HEK293 (cell line): ENCODE results near the gene SPACA4.

Experiments
- CTCF ChIA-PET: fragments of 350-600 bp; formaldehyde crosslinking; extraction: SDS; loops from one replicate; lab custom pipeline; 2021; ENCODE audit warnings: antibody characterized with exemption; lab: Yijun Ruan, JAX
- POLR2A ChIA-PET: fragments of 300-600 bp; formaldehyde crosslinking; extraction: SDS; loops from one replicate; lab custom pipeline; 2020; ENCODE audit warnings: antibody characterized with exemption, inconsistent platforms; lab: Yijun Ruan, JAX
- H3K27ac ChIP-seq: fragments of 200-500 bp; sonication (Bioruptor generic); 2 replicates; pipeline ENCODE4 v1.5.1; 2014; ENCODE audit warnings: low read depth, low read length, control low read depth, inconsistent platforms; ENCODE audit errors: extremely low read depth
- H3K36me3 ChIP-seq, 2 experiments: fragments of 200-500 bp in 1 of 2; sonication (Bioruptor generic) in 1 of 2; 1 replicate in 1 of 2; 2 replicates in 1 of 2; pipeline ENCODE4 v1.5.1; 2014 to 2017; ENCODE audit warnings: inconsistent platforms in 2 of 2, low read length in 2 of 2; ENCODE audit not compliant: control insufficient read depth in 2 of 2, insufficient read depth in 1 of 2
- H3K4me1 ChIP-seq: fragments of 200-500 bp; sonication (Bioruptor generic); 2 replicates; pipeline ENCODE4 v1.5.1; 2014; ENCODE audit warnings: mild to moderate bottlenecking, low read length, inconsistent platforms; ENCODE audit not compliant: control insufficient read depth, insufficient read depth
- H3K4me3 ChIP-seq: 2 replicates; pipeline ENCODE4 v1.5.1; 2011; ENCODE audit warnings: low read depth, mild to moderate bottlenecking, control low read depth, low read length, moderate library complexity
- H3K9me3 ChIP-seq: fragments of 200-500 bp; sonication (Bioruptor generic); 2 replicates; pipeline ENCODE4 v1.5.1; 2014; ENCODE audit warnings: low read depth, low read length, inconsistent platforms; ENCODE audit not compliant: control insufficient read depth, insufficient read depth
- BCL11A ChIP-seq: fragments of 450-650 bp; formaldehyde crosslinking; IDR thresholded peaks from 2 replicates; pipeline ENCODE4 v1.5.1; 2016; ENCODE audit warnings: low read depth, missing biosample characterization, missing genetic modification characterization
- GFI1B ChIP-seq: fragments of 450-650 bp; formaldehyde crosslinking; IDR thresholded peaks from 2 replicates; pipeline ENCODE4 v1.5.1; 2016; ENCODE audit warnings: missing biosample characterization, missing genetic modification characterization
- KLF7 ChIP-seq: fragments of 450-650 bp; formaldehyde crosslinking; IDR thresholded peaks from 2 replicates; pipeline ENCODE4 v1.5.1; 2016; ENCODE audit warnings: missing biosample characterization, missing genetic modification characterization, borderline replicate concordance
- SP3 ChIP-seq: fragments of 450-650 bp; formaldehyde crosslinking; IDR thresholded peaks from 2 replicates; pipeline ENCODE4 v1.5.1; 2016; ENCODE audit warnings: missing biosample characterization, missing genetic modification characterization
- SP7 ChIP-seq: fragments of 450-650 bp; formaldehyde crosslinking; IDR thresholded peaks from 2 replicates; pipeline ENCODE4 v1.5.1; 2016; ENCODE audit warnings: missing biosample characterization, missing genetic modification characterization
- TCF7L2 ChIP-seq: IDR thresholded peaks from 2 replicates; pipeline ENCODE4 v1.6.1; 2011; ENCODE audit warnings: low read depth, mild to moderate bottlenecking, inconsistent platforms, low read length, moderate library complexity, borderline replicate concordance
- ZIC2 ChIP-seq: fragments of 450-650 bp; formaldehyde crosslinking; IDR thresholded peaks from 2 replicates; pipeline ENCODE4 v1.5.1; 2016; ENCODE audit warnings: missing biosample characterization, missing genetic modification characterization
- ZNF146 ChIP-seq: fragments of 450-650 bp; formaldehyde crosslinking; IDR thresholded peaks from 2 replicates; pipeline ENCODE4 v1.5.1; 2016; ENCODE audit warnings: missing biosample characterization, missing genetic modification characterization
- ZNF169 ChIP-seq: fragments of 450-650 bp; formaldehyde crosslinking; IDR thresholded peaks from 2 replicates; pipeline ENCODE4 v1.5.1; 2016; ENCODE audit warnings: missing biosample characterization, missing genetic modification characterization
- ZNF18 ChIP-seq: fragments of 450-650 bp; formaldehyde crosslinking; IDR thresholded peaks from 2 replicates; pipeline ENCODE4 v1.5.1; 2016; ENCODE audit warnings: missing biosample characterization, missing genetic modification characterization
- ZNF2 ChIP-seq: fragments of 450-650 bp; formaldehyde crosslinking; IDR thresholded peaks from 2 replicates; pipeline ENCODE4 v1.5.1; 2016; ENCODE audit warnings: missing biosample characterization, missing genetic modification characterization
- ZNF335 ChIP-seq: fragments of 450-650 bp; formaldehyde crosslinking; conservative IDR thresholded peaks from 2 replicates; pipeline ENCODE4 v1.5.1; 2016; ENCODE audit warnings: missing biosample characterization, missing genetic modification characterization
- ZNF341 ChIP-seq: fragments of 450-650 bp; formaldehyde crosslinking; IDR thresholded peaks from 2 replicates; pipeline ENCODE4; 2016; ENCODE audit warnings: low read depth, missing biosample characterization, missing genetic modification characterization
- ZNF354C ChIP-seq: fragments of 450-650 bp; formaldehyde crosslinking; IDR thresholded peaks from 2 replicates; pipeline ENCODE4 v1.5.1; 2016; ENCODE audit warnings: missing biosample characterization, missing genetic modification characterization, low read depth, borderline replicate concordance
- ZNF404 ChIP-seq: fragments of 450-650 bp; formaldehyde crosslinking; IDR thresholded peaks from 2 replicates; pipeline ENCODE4 v1.5.1; 2017; ENCODE audit warnings: missing biosample characterization, missing genetic modification characterization
- ZNF449 ChIP-seq: fragments of 450-650 bp; formaldehyde crosslinking; IDR thresholded peaks from 2 replicates; pipeline ENCODE4 v1.5.1; 2017; ENCODE audit warnings: missing biosample characterization, mild to moderate bottlenecking, missing genetic modification characterization, moderate library complexity
- ZNF473 ChIP-seq: fragments of 450-650 bp; formaldehyde crosslinking; IDR thresholded peaks from 2 replicates; pipeline ENCODE4 v1.5.1; 2017; ENCODE audit warnings: missing biosample characterization, missing genetic modification characterization
- ZNF501 ChIP-seq: fragments of 450-650 bp; formaldehyde crosslinking; IDR thresholded peaks from 2 replicates; pipeline ENCODE4 v1.5.1; 2016; ENCODE audit warnings: missing biosample characterization, missing genetic modification characterization
- ZNF629 ChIP-seq: fragments of 450-650 bp; formaldehyde crosslinking; IDR thresholded peaks from 2 replicates; pipeline ENCODE4 v1.5.1; 2017; ENCODE audit warnings: missing biosample characterization, missing genetic modification characterization
- ZNF660 ChIP-seq: fragments of 450-650 bp; IDR thresholded peaks from 2 replicates; pipeline ENCODE4 v1.5.1; 2018; ENCODE audit warnings: missing biosample characterization, mild to moderate bottlenecking, missing genetic modification characterization
- ZNF747 ChIP-seq: fragments of 450-650 bp; formaldehyde crosslinking; IDR thresholded peaks from 2 replicates; pipeline ENCODE4 v1.5.1; 2016; ENCODE audit warnings: missing biosample characterization, missing genetic modification characterization
- ZXDB ChIP-seq: fragments of 450-650 bp; formaldehyde crosslinking; IDR thresholded peaks from 2 replicates; pipeline ENCODE4 v1.5.1; 2016; ENCODE audit warnings: missing biosample characterization, missing genetic modification characterization
- TF ChIP-seq, protein P1 (sequence below): fragments of 450-650 bp; formaldehyde crosslinking; IDR thresholded peaks from 2 replicates; pipeline ENCODE4 v1.5.1; 2017; ENCODE audit warnings: missing biosample characterization, missing genetic modification characterization
- TF ChIP-seq, protein P2 (sequence below): fragments of 450-650 bp; formaldehyde crosslinking; IDR thresholded peaks from 2 replicates; pipeline ENCODE4 v1.5.1; 2016; ENCODE audit warnings: missing biosample characterization, missing genetic modification characterization

The SPACA4 gene

DNA sequence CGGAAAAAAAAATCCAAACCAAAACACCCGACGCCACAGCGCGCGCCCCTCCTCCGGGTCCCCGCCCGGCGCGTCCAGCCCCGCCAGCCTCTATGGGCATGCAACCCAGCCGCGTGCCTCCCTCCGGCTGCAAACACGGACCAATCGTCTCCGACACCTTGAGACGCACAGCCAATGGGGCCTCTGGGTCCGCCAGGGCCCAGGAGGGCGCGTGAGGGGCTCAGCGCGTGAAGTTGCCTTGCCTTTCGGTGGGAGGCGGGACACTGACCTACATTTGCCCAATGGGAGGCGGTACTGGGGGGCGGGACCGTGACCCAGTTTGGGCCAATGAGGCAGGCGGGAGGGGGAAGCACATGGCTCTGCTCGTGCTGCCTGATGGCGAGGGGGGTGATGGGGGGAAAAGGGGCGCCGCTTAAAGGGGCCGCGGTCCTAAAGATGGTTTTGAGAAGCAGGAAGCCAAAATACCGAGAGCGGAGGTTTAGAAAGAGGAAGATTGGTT is 31.0 kb downstream of the SPACA4 start (continued):
- 0 out of 2 replicates have a peak, but pooled peaks have one; percentile 26 for TF ChIP-seq ZNF449 (tag by site-specific recombination)
- TF ChIP-seq ZNF747 (tag by site-specific recombination): no peak
- TF ChIP-seq ZNF629: peak; percentile 78
- no peak for TF ChIP-seq ZNF473 (tag by site-specific recombination)
- TF ChIP-seq SP3: peak; percentile 96
- peak; percentile 70 for TF ChIP-seq ZIC2 (tag by site-specific recombination)
- no peak for TF ChIP-seq ZNF660 (tag by site-specific recombination)
- peak; percentile 61 for TF ChIP-seq ZXDB (tag by site-specific recombination)
- TF ChIP-seq, protein P1, sequence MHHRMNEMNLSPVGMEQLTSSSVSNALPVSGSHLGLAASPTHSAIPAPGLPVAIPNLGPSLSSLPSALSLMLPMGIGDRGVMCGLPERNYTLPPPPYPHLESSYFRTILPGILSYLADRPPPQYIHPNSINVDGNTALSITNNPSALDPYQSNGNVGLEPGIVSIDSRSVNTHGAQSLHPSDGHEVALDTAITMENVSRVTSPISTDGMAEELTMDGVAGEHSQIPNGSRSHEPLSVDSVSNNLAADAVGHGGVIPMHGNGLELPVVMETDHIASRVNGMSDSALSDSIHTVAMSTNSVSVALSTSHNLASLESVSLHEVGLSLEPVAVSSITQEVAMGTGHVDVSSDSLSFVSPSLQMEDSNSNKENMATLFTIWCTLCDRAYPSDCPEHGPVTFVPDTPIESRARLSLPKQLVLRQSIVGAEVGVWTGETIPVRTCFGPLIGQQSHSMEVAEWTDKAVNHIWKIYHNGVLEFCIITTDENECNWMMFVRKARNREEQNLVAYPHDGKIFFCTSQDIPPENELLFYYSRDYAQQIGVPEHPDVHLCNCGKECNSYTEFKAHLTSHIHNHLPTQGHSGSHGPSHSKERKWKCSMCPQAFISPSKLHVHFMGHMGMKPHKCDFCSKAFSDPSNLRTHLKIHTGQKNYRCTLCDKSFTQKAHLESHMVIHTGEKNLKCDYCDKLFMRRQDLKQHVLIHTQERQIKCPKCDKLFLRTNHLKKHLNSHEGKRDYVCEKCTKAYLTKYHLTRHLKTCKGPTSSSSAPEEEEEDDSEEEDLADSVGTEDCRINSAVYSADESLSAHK (tag by site-specific recombination): 0 out of 2 replicates have a peak, but pooled peaks have one; percentile 36

- peaks cover 23% of the 10 kb centered on the region for H3K4me1 ChIP-seq
- H3K4me3 ChIP-seq: peak overlapping the region; percentile 42
- POLR2A ChIA-PET: interaction anchor here (1.3 to 2.7 kb wide), 2 partner anchors 8 to 19 kb away, joined by 6 to 22 read pairs; partner anchors contain the start of genes CA11, RPL18 and SPHK2
- CTCF ChIA-PET: interaction anchor here (0.6 to 0.9 kb wide), 7 partner anchors 8 to 424 kb away, joined by 3 to 4 read pairs (median 3); no protein-coding TSS in a partner anchor
- peaks cover 0 to 2% of the 10 kb centered on the region in 2 experiments; a peak in 1 of 3 replicates for H3K36me3 ChIP-seq
- H3K9me3 ChIP-seq: no peaks in the 10 kb centered on the region
- H3K27ac ChIP-seq: peak overlapping the region; percentile 85
- TF ChIP-seq TCF7L2 (no peak), ZNF2 (tag by site-specific recombination) (peak; percentile 59; the same call in 1 of the 2 replicates), KLF7 (tag by site-specific recombination) (0 out of 2 replicates have a peak, but pooled peaks have one; percentile 15), ZNF169 (peak; percentile 52; the same call in 1 of the 2 replicates), ZNF341 (tag by site-specific recombination) (peak; percentile 43), GFI1B (0 out of 2 replicates have a peak, but pooled peaks have one; percentile 14), BCL11A (tag by site-specific recombination) (peak; percentile 50; the same call in 1 of the 2 replicates), ZNF354C (tag by site-specific recombination) (no peak), ZNF404 (tag by site-specific recombination) (0 out of 2 replicates have a peak, but pooled peaks have one; percentile 34), ZNF146 (tag by site-specific recombination) (no peak), ZNF18 (tag by site-specific recombination) (no peak), SP7 (tag by site-specific recombination) (peak; percentile 53; the same call in 1 of the 2 replicates), ZNF335 (tag by site-specific recombination) (peak; percentile 55), ZNF501 (tag by site-specific recombination) (peak; percentile 16; the same call in 1 of the 2 replicates)
- TF ChIP-seq, protein P2, sequence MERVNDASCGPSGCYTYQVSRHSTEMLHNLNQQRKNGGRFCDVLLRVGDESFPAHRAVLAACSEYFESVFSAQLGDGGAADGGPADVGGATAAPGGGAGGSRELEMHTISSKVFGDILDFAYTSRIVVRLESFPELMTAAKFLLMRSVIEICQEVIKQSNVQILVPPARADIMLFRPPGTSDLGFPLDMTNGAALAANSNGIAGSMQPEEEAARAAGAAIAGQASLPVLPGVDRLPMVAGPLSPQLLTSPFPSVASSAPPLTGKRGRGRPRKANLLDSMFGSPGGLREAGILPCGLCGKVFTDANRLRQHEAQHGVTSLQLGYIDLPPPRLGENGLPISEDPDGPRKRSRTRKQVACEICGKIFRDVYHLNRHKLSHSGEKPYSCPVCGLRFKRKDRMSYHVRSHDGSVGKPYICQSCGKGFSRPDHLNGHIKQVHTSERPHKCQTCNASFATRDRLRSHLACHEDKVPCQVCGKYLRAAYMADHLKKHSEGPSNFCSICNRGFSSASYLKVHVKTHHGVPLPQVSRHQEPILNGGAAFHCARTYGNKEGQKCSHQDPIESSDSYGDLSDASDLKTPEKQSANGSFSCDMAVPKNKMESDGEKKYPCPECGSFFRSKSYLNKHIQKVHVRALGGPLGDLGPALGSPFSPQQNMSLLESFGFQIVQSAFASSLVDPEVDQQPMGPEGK (tag by site-specific recombination): peak; percentile 5; the same call in 1 of the 2 replicates
Observed at GRCh38 chr19:48637948-48638830, 31.6 kb downstream of the SPACA4 start.
